NCI-H187 (cell line): ENCODE data around the gene CAMK2G.

ENCODE experiments used
- DNase-seq, 2 experiments: peaks; one replicate each; lab custom pipeline; 2025; lab: John Stamatoyannopoulos, UW

CAMK2G gene

GRCh38 chr10:73771722-73772280 lies 102.6 kb downstream of the CAMK2G start:
- peak in 1 of 2 experiments; percentile 25 for DNase-seq

- DNase-seq, result no peak
Observed at GRCh38 chr10:73769396-73769795, 105.0 kb downstream of the CAMK2G start.

DNA sequence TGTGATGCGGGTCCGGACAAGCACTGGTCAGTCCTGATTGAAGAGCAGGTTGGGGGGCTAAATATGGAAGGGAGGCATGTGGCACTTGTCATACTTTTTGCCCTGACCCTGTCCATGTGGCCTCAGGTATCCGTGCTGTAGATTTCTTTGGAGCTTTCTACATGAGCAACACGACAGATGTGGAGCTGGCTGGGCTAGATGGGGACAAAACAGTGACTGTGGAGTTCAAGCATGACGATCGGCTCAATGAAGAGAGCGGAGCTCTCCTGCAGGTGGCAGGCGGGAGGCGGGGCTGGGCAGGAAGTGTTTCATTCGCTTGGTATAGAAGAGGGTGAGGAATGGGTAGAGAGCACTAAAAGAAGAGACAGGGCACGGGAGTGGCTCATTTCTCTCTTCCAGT lies 105.5 kb downstream of the CAMK2G start:
- peak; percentile 5 to 69 for DNase-seq

DNA sequence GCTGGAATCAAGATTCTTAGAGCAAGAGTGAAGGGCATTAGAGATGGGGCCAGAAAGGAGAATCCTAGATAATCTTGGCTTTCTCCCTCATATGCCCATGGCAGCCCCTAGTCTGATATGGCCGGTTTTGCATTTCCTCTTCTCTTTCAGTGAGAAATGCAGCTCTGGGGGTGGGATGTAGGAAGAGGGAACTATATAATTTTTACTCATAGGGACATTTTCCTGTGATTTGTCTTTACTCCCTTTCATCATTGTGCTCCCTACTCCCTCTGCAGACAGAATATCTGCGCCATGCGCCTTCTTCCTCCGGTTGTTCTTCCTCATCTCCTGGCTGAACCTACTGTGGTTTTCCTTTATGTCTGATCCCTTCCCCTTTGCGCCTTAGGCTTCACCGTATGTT lies 109.3 kb downstream of the CAMK2G start:
- DNase-seq, result no peak

- no peak for DNase-seq
Observed at GRCh38 chr10:73763343-73763742, 111.0 kb downstream of the CAMK2G start.

- DNase-seq, result no peak
Observed at GRCh38 chr10:73762915-73763314, 111.4 kb downstream of the CAMK2G start.
